ENCODE measurements around the gene CYP2D6.
A peak's percentile ranks its signal among the peaks of the same experiment; 100 is the strongest.
"Not testable (repeated sequence)": the region's sequence is repeated elsewhere in the genome, so short reads cannot be mapped to it uniquely, and the experiment has no call there.

The CYP2D6 gene

GRCh38 chr22:42131562-42131961 is 952 bp upstream of the CYP2D6 start:
- DNase-seq, result no peak

- DNase-seq, result not testable (repeated sequence)
Measured at GRCh38 chr22:42130182-42130581, 428 bp downstream of the CYP2D6 start.

GRCh38 chr22:42128776-42129694 is 1.6 kb downstream of the CYP2D6 start:
- DNase-seq, result peak in 1 of 6 experiments; percentile 12

GRCh38 chr22:42128007-42128406 is 2.6 kb downstream of the CYP2D6 start:
- DNase-seq, result not testable (repeated sequence)

- no peak for DNase-seq
Measured at GRCh38 chr22:42127606-42128005, 3.0 kb downstream of the CYP2D6 start.

GRCh38 chr22:42123529-42123928 is 7.1 kb downstream of the CYP2D6 start:
- DNase-seq, result not testable (repeated sequence)

- peak in 4 of 6 experiments; percentile 25 to 70 (median 63) for DNase-seq
Measured at GRCh38 chr22:42120231-42121021, 10.2 kb downstream of the CYP2D6 start.

- DNase-seq, result no peak
Measured at GRCh38 chr22:42116848-42117424, 13.7 kb downstream of the CYP2D6 start.

GRCh38 chr22:42115420-42115830 is 15.2 kb downstream of the CYP2D6 start:
- DNase-seq, result not testable (repeated sequence)

- DNase-seq, result no peak
Measured at GRCh38 chr22:42114721-42115120, 15.9 kb downstream of the CYP2D6 start.

GRCh38 chr22:42112793-42113192 is 17.8 kb downstream of the CYP2D6 start:
- not testable (repeated sequence) for DNase-seq

GRCh38 chr22:42111798-42112197 is 18.8 kb downstream of the CYP2D6 start:
- no peak for DNase-seq

GRCh38 chr22:42108848-42109247 is 21.8 kb downstream of the CYP2D6 start:
- no peak for DNase-seq

GRCh38 chr22:42104332-42104860 is 26.2 kb downstream of the CYP2D6 start:
- not testable (repeated sequence) for DNase-seq

- DNase-seq, result no peak
Measured at GRCh38 chr22:42101199-42101598, 29.4 kb downstream of the CYP2D6 start.

GRCh38 chr22:42091455-42091782 is 39.2 kb downstream of the CYP2D6 start:
- DNase-seq, result no peak

- peak; percentile 91 to 99 (median 98) for DNase-seq
Measured at GRCh38 chr22:42090596-42091454, 39.8 kb downstream of the CYP2D6 start, which contains the start of gene NDUFA6. Gene NDUFA6, minus strand, starts transcription at chr22:42090772. Its CDS starts 28 bp downstream, at chr22:42090744.

GRCh38 chr22:42086051-42086450 is 44.6 kb downstream of the CYP2D6 start:
- no peak for DNase-seq

- no peak for DNase-seq
Measured at GRCh38 chr22:42084874-42085273, 45.7 kb downstream of the CYP2D6 start.

- no peak for DNase-seq
Measured at GRCh38 chr22:42083119-42083518, 47.5 kb downstream of the CYP2D6 start.

GRCh38 chr22:42080287-42080686 is 50.3 kb downstream of the CYP2D6 start:
- DNase-seq, result peak in 1 of 6 experiments; percentile 6
